NB4 (cell line): ENCODE results near the gene OOEP.
"Not testable (repeated sequence)": the region's sequence is repeated elsewhere in the genome, so short reads cannot be mapped to it uniquely, and the experiment has no call there.

Experiments
- MAX ChIP-seq: IDR thresholded peaks from 2 replicates; pipeline ENCODE4 v1.6.1; 2011; ENCODE audit warnings: low read depth, low read length
- POLR2A ChIP-seq: IDR thresholded peaks from 2 replicates; pipeline ENCODE4 v1.6.1; 2011; ENCODE audit warnings: mild to moderate bottlenecking; ENCODE audit not compliant: insufficient read length; ENCODE audit errors: extremely low read depth

DNA sequence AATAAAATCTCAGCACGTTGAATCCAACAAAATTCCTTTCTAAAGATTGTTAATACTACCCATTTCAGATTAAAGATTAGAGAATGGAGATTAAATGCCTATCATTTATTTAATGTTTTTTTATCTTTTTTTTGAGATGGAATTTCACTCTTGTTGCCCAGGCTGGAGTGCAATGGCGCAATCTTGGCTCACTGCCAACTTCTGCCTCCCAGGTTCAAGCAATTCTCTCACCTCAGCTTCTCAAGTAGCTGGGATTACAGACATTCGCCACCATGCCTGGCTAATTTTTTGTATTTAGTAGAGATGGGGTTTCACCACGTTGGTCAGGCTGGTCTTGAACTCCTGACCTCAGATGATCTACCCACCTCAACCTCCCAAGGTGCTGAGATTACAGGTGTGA is 22.5 kb upstream of the OOEP start:
- not testable (repeated sequence) for TF ChIP-seq POLR2A, MAX
